GM19351 (cell line): ENCODE measurements around the gene MAP7D1.
"Not testable (repeated sequence)": the region's sequence is repeated elsewhere in the genome, so short reads cannot be mapped to it uniquely, and the experiment has no call there.

Experiments
- ATAC-seq: cut with Tn5 transposase; IDR thresholded peaks from one replicate; pipeline ENCODE4 v1.9.1; 2021; ENCODE audit warnings: mild to moderate bottlenecking, moderate library complexity; ENCODE audit not compliant: unreplicated experiment

MAP7D1 gene

DNA sequence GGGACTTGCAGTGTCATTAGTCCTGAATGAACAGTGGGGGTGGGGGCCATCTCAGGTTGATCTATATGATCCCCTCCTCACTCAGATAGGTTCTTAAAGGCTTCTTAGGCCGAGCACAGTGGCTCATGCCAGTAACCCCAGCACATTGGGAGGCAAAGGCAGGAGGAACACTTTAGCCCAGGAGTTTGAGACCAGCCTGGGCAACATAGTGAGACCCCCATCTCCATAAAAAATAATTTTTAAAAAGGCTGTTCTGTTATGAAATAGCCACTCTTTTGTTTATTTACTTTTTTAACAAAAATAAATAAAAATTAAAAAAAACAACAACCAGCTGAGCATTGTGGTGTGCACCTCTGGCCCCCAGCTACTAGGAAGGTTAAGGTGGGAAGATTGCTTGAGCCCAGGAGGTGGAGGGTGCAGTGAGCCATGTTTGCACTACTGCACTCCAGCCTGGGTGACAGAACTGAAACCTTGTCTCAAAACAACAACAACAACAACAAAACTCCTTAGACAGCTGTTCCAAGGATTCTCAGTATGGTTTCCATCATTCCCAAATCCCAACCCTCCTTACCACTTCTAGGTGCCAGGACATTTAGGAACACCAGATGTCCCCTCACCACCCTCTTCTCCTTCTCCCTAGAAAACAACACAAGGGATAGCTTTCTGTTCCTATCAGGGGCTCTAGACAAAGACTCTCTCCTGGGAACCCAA lies 4.7 kb upstream of the MAP7D1 start:
- ATAC-seq = no peak

DNA sequence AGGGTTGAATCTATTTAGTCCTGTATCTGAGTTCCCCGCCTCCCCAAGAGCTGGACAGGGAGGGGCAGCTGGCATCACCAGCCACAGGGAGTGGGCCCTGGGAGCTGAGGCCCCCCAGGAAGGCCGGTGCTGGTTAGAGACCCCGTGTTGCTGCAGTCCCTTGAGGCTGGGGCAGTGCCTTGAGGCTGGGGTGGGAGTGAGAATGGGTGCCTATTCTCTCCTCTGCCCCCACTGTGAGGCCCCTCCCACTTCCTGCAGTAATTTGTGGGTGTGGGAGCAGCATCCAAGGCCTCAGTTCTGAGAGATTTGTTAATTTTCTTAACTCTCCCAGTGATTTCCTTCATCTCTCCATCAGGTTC lies 4.1 kb upstream of the MAP7D1 start:
- no peak for ATAC-seq

DNA sequence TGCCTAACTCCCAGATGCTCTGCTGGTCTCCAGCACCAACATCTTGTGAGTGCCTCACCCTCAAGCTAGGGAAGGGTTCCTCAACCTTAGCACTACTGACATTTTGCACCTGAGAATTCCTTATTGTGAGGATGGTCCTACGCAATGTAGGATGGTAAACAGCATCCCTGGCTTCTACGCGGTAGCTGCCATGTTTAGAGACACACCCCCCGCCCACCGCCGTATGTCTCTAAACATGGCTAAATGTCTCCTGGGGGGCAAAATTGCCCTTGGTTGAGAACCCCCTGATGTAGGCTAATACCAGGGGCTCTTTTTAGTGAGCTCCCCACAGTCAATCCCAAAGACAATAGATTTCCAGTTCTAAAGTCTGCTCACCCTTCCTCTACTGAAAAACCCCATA lies 2.5 kb upstream of the MAP7D1 start:
- no peak for ATAC-seq

DNA sequence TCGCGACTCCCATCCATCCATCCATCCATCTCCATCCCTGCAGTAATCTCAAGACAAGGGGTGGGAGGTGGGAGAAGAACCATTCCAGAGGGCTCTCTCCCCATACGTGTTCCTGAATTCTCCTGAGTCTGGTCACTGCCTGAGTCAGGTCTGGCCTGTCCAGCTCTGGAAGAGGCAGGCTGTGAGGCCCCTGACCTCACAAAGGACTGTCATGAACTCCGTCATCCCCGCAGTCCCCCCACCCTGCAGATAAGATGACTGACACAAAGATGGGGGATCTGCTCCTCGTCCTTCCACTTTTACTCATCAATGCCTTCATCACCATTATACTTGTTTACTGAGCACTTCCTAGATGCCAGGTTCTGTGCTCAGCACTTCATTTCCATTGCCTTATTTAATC lies 1.6 kb upstream of the MAP7D1 start:
- no peak for ATAC-seq

DNA sequence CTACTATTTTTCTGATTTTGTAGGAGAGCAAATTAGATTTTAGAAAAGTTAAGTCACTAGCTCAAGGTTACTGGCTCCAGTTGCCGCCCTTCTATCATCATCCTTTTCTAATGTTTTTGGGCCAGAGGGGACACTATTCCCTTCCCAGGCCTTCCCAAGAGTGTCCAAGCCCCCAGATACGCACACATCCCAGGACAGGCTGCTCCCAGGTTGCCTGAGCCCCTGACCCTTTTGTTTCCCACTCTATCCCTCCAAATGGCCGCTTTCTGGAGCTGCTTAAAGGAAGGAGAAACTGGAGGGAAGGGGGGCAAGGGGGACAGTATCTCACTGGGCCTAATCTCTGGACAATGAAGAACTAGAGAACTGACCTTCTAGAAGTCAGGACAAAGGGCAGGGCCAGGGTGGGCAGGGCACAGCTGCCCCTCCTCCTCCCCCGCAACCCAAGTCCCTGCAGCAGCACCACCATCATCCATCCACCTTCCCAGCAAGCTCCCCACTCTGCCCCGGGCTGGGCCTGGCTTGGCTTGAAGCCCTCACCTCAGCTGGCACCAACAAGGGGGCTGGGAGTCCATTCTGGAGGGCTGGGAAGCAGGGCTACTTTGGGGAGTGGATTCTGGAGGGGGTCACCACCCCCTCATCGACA lies 1.1 kb upstream of the MAP7D1 start:
- ATAC-seq = no peak

DNA sequence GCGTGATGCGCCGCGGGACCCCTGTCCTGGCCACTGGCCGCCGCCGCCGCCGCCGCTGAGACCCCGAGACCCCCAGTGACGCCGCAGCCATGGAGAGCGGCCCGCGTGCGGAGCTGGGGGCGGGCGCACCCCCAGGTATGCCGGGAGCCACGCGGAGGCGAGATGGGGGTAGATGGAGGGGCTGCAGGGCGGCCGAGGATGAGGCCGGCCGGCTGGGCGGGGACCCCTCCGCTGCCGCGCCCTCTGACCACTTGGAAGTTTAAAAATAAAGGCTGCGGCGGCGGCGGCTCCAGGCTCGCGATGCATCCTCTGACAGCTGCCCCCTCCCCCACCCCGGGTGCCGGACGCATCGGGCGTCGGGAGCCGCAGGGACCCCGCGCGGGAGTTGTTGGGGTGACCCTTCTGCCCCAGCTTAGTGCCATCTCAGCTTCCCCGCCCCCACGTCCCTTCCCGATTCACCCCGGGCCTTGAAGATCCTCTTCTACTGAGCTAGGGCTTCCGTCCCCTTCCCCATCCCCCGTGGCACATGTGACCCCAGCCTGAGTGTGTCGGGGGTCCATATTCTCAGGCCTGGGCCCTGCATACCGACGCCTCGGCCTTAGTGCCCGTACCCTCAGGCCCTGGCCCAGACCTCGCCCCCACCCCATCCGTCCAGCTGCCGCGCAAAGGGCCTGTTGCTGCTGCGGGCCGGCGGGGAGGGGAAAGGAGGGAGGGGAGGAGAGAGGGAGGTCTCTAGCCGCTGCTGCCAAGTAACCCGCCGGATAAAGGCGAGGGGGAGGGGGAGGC lies 562 bp downstream of the MAP7D1 start:
- ATAC-seq = peak; percentile 30

DNA sequence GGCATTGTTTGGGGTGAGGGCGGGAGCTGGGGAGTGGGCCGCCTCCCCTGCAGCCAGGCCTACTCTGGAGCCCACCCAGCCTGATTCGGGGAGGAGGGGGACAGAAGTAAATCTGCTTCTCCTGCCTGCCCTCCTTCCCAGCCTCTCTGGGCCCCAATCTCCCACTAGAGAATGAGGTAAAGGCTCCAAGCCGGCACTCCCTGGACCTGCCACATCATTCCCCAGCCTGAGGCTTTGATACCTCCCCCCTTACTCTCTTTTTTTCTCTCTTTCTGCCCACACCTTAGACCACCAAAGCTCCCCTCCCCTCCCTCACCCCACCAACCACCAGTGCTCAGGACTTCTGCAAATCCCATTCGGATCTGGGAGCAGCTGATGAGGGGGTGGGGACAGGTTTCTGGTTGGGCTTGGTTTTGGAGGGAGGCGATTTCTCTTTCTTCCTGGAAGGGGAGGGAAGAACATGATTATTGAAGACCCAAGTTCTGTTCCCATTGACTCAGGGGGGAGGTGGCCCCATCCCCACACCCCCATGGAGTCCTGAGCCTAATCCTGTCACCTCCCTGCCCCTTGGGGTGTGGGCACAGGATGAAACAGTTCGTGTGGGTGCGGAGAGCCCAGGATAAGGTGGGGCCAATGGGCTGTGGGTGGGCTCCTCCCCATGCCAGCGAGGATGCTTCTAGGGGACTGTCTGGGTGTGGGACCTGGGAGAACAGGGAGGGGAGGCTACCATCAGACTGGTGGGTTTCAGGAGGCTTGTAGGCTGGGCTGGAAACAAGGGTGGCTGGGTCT lies 1.3 kb downstream of the MAP7D1 start:
- no peak for ATAC-seq

DNA sequence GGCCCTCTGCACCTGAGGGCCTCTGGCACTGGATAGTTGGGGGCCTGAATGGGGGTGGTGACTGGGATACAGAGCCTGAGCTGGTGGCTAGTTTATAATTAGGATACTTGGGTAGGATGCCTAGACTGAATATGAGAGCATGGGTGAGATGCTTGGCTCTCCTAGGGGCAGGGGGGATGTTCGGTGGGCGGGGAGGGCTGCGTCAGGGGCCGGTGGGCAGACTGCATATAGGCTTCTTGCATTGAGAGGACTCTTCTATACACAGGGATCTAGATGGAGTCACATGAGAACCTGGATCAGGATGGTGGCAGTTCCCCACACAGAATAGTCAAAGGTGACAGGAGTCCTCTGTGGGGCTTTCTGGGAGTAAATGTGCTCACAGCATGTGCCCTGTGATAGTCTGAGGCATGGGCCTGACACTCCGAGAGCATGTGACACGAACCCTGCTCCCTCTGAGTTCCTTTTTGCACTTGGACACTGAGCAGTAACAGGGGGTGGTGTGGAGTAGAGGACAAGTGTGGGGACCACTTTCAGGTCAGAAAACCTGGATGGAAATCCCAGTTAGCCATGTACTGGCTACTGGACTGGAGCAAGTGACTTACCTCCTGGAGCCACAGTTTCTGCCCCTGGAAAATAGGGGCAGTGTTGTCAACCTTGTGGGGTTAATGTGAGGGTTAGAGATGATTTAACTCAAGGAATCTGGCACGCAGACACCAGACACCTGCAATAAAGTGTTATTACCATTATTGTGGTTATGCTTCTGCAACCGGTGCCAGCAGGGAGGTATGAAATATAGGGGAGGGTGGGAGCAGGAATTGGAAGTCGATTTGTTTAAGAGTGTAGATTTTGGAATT lies 2.2 kb downstream of the MAP7D1 start:
- no peak for ATAC-seq

DNA sequence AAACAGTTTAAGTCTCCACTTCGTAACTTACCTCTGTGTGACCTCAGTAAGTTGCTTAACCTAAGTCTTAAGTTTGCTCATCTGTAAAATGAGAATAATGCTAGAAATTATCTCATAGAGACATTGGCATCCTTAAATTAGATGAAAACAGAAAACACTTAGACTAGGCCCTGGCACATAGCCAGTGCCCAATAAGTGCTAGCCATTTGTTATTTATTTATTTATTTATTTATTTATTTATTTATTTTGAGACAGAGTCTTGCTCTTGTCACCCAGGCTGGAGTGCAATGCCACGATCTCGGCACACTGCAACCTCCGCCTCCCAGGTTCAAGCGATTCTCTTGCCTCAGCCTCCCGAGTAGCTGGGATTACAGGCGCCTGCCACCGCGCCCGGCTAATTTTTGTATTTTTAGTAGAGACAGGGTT lies 2.9 kb downstream of the MAP7D1 start:
- not testable (repeated sequence) for ATAC-seq

DNA sequence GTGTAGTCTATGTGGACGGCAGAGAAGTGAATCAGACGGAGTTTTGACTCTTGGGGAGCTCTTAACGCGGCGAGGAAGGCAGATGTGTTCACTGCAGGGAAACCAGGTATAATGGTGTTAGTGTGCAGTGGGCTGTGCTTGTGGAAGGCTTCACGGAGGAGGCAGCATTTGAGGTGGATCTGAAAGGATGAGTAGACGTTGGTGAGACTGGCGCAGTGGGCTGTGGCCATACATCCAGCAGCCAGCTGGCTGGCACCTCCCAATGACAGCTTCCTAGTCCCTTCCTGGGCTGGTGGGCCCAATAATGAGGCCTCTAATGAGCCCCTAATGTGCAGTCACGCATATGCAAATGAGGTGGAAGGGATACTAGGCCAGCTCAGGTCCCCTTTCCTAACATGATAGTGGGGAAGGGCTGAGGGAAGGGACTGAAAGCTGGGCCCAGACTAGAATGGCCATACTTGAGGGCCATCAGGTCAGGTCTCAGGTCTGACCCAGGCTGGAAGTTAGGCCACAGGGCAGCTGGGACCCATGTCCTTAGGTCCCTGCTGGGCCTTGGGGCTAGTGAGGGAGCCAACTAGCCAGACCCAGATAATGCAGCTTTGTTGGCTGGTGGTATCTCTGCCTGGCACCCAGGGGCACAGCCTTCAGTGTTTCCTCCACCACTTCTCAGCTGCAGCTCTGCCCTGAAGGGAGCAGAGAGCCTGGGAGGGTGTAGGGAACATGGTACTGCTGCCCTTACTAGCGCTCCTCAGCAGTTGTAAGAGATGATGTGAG lies 3.8 kb downstream of the MAP7D1 start:
- ATAC-seq = no peak

DNA sequence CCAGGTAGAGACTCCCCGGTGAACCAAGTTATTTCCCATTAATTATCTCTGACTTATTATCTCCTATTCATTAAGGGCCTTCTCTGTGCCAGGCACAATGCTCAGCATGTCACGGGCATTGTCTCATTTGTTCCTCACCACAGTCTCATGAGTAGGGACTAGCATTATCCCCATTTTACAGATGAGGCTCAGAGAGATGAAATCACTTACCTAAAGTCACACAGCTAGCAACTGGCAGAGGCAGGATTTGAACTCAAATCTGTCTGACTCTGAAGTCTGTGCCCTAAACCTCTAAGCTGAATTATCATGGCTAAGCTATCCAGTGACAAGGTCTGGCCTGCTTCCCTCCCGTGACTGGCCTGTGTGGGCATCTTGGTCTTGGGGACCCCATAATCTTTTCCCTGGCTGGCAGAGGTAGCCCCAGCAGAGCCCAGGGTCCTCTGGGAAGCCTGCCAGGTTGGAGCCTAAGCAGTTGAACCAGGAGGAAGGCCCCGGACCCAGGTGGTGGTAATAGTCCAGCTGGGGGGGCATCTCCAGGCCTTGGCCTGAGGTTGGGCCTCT lies 4.5 kb downstream of the MAP7D1 start:
- ATAC-seq = no peak

DNA sequence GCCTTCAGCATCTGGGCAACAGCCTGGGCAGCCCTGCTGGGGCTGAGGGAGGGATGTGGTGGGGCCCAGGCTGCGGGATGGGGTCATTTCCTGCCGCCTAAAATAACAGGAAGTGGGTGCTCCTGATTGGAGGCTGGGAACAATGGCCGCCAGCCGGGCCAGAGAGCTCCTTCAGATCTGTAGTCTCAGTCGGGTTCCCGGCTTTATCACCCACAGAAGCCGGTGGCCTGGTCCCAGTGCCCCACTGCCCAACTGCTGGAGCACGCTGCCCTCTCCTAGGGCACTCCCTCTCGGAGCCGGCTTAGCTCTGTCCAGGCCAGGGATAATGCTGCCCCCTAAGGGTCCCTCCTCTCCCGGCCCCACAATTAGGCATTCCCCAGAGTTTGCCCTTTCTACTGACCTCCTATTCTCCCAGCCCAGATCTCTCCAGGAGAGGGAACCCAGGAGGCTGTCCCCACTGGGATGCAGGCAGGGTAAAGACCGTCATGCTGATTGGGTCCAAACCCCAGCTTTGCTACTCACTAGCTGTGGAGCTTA lies 5.1 kb downstream of the MAP7D1 start:
- no peak for ATAC-seq

DNA sequence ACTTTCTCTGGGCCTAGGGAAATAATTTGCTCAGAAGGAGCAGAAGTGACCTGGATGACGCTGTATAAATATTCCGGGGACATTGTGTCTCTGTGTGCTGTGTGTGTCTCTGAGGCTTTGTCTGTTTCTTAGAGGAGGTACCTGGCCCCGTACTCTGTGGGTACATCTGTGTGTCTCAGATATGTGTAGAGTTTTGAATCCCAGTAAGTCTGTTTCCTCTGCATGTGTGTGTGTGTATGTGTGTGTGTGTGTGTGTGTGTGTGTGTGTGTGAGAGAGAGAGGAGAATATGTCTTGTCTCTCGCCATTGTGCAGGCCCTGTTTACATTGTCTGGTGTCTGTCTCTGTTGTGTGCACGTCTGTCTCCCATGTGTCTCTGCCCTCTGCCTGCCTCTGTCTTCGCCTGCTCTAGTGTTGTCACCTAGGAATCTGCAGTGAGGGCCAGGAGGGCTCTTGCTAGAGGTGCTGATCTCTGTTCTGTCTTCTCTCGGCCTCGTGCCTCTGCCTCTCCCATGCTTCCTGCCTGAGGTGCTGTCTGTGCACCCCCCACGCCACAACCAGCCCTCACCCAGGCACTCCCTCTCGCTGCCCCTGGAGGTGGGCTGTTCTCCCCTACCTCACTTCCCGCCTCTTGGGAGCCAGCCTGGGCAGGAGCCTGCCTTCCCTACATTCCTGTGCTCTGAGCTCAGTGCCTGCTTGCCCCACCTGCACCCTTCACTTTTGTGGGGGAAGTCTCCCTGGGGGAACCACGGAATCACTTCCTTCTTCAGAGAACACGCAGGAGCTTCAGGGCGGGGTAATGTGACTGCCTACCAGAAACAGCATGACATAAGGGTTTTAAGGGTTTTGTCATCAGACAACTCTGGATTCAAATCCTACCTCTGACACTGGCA lies 5.9 kb downstream of the MAP7D1 start:
- ATAC-seq = no peak

DNA sequence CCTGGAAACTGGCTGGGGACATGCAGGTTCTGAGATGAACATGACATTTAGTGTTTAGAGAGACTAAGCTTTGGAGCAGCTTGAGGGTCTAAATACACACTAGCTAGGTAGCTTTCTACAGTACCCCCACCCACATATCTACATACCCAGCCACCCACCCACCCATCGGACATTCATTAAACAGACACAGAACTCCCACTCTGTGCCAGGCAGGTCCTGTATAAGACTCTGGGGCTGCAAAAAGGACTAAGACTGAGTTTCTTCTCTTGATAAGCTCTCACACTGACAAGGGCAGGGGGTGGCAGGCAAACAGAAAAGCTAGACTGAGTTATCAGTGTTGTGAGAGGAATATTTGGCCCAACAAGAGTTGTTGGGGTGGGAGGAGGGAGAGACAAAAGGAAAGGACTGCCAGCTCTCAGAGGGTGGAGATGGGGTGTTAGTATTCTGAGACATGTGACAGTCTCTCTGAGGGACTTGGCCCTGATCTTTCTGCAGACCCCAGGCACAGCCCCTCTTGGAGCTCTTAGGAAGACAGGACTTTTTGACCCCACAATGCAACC lies 6.8 kb downstream of the MAP7D1 start:
- no peak for ATAC-seq

DNA sequence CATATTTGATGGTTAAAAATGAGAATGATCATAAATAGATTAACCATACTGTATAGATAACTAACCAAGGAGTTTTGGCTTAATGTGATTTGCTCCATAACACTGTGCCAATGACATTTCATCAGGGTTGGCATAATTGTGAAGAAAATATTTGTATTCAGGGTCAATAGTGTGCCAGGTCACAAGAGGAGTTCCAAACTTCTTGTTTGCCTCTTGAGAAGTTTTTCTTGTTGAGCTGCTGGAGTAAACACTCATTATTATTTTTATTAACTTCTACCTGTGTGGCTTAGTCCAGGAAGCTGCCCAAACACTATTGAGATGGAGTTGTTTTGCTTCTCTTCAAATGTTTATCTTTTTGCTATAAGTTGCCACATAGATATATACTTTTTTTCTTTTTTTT lies 7.5 kb downstream of the MAP7D1 start:
- ATAC-seq = no peak

DNA sequence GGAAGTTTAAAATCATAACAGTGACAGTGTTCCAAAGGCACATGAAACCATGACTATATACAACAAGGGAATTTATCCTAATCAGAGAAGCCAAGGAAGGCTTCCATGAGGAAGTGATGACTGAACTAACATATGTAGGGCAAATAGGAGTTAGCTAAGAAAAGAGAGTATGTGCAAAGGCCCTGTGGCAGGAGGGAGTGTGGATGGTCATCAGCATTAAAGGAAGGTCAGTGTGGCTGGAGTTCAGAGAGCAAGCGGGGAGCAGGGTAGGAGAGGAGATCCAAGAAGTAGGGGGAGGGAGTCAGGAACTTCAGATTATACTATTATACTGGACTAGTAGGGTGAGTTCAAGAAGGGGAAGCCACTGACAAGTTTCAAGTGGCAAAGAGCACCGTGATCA lies 8.4 kb downstream of the MAP7D1 start:
- no peak for ATAC-seq

DNA sequence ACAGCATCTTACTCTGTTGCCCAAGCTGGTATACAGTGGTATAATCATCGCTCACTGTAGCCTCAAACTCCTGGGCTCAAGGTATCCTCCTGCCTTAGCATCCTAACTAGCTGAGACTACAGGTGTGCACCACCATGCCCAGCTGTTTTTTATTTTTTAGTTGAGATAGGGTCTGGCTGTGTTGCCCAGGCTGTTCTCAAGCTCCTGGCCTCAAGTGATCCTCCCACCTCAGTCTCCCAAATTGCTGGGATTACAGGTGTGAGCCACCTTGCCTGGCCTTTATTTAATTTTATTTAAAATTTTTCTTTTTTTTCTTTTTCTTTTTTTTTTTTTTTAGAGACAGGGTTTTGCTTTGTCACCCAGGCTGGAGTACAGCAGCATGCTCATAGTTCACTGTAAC lies 9.2 kb downstream of the MAP7D1 start:
- no peak for ATAC-seq

DNA sequence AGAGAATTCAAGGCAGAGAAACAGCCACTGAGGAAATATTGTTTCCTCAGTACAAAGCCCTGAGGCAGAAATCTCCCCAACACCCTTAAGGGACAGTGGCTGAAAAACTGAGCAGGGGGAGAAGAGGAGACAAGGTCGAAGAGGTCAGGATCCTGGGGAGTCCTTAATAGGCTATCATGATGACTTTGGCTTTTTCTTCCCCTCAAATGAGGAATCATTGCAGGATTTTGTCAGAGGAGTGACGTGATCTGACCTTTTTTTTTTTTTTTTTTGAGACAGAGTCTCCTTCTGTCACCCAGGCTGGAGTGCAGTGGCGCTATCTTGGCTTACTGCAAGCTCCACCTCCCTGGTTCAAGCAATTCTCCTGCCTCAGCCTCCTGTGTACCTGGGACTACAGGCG lies 10.2 kb downstream of the MAP7D1 start:
- ATAC-seq = no peak
